ENCODE measurements around the gene DLGAP4. TPM values are rescaled to one million over a fixed set of nuclear protein-coding genes. Genes with fewer than 3 reads are reported as not detected.

DLGAP4 gene
- total RNA-seq, 1 donor from 2014 or later = 31.5 TPM

DNA sequence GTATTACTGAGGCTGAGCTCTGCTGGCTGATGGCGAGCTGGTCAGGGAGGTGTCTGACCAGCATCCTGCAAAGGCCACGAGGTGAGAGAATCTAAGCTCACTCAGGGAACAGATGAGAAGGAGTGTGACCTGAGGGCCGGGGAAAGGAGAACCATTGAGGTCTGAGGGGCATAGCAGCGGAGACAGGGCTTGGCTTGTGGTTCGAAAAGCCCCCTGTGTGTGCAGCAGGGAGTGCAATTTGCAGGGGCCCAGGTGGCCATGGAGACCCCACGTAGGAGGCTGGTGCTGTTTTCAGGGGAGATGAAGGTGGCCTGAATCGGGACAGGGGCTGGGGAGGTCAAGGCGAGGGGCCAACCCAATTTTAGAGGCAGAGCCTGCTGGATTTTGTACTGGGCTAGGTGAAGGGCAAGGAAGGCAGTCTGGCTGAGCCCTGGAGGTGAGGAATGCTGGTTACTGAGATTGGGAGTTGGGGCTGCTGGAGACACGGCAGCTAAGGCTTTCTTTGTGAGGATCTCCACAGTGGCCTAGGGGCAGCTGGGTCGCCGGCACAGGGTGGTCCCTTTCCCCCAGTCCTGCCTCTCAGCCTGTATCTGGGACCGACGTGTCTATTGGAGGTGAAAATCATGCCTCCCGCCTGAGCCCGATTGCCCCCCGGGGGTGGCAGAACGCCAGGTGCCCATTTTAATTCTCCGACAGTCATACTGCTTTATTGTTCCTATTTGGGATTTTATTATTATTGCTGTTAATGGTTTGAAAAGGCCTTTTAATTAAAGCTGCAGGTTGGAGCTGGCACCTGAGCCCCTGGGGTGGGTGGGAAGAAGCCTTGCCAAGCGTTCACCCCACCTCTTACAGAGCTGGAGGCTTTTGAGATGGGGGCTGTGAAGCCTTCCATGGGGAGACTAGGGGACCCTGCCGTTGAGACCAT is 28.4 kb downstream of the DLGAP4 start:
- ATAC-seq = no peak

- ATAC-seq = no peak
Observed at GRCh38 chr20:36335206-36335870, 29.2 kb downstream of the DLGAP4 start.

DNA sequence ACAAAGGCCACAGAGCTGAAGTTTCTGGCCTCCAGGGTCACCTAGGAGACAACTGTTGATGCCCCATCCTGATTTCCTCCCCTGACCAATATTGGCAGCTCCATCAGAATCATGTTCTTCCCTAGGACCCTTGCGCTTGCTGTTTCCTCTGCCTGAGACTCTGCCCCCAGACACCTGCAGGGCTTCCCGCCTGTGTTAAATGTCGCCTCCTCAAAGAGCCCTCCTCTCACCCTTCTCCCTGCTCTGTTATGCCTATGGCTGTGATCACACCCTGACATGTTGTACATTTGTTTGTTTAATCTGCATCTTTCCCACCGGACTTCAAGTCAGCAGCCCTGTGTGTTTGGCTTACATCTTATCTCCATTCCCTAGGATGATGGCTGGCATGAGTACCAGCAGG is 30.1 kb downstream of the DLGAP4 start:
- ATAC-seq = no peak

DNA sequence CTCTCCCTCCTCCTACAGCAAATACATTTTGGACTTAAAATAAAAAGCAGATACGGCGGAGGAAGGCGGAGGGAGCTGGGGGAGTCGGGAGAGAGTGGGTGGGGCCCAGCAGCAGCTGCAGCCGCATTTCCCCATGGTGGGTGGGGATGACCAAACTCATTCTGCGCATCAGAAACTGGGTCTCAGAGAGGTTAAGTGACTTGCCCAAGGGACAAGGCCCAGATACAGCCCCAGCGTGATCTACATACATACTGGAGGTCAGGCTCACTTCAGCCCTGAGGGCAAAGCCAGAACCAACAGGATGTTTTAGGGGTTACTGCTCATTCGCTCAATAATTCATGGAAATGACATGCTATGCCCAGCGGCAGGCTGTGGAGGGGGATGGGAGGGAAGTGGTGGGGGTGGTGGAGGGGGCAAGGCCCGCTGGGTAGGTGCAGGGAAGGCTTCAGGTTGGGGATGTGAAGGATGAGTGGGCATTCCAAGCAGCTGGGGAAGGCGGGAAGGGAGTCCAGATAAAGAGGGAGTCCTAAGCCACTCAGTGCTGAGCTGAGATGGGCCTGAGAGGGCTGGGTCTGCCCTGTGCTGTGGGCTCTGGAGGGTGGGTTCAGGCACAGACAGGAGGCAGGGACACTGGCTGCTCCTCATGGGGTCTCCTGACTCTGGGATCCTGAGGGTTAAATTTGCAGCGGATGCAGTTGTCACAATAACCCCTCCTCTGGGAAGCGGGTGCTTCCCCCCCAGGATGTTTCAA is 31.0 kb downstream of the DLGAP4 start:
- no peak for ATAC-seq

GRCh38 chr20:36337886-36338285 is 31.7 kb downstream of the DLGAP4 start:
- no peak for ATAC-seq

- no peak for ATAC-seq
Observed at GRCh38 chr20:36339646-36340592, 33.8 kb downstream of the DLGAP4 start.

DNA sequence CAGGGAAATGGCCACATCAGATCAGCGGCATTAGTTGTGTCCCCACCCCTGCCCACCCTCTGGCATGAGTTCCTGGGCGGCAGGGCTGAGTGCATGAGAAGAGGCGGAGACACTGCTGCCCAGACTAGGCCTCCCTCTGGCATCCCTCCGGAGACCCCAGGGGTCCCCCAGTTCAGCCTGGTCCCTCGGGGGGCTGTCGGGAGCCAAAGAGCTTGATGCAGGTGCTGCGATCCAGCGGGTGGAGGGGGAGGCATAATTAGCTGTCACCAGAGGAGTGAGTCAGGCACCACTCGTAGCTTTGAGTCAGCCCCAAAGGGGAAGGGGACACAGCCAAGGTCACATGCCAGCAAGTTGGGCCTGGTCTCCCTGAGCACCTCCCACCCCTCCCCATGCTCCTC is 34.5 kb downstream of the DLGAP4 start:
- ATAC-seq = no peak

- no peak for ATAC-seq
Observed at GRCh38 chr20:36341331-36342020, 35.3 kb downstream of the DLGAP4 start.

DNA sequence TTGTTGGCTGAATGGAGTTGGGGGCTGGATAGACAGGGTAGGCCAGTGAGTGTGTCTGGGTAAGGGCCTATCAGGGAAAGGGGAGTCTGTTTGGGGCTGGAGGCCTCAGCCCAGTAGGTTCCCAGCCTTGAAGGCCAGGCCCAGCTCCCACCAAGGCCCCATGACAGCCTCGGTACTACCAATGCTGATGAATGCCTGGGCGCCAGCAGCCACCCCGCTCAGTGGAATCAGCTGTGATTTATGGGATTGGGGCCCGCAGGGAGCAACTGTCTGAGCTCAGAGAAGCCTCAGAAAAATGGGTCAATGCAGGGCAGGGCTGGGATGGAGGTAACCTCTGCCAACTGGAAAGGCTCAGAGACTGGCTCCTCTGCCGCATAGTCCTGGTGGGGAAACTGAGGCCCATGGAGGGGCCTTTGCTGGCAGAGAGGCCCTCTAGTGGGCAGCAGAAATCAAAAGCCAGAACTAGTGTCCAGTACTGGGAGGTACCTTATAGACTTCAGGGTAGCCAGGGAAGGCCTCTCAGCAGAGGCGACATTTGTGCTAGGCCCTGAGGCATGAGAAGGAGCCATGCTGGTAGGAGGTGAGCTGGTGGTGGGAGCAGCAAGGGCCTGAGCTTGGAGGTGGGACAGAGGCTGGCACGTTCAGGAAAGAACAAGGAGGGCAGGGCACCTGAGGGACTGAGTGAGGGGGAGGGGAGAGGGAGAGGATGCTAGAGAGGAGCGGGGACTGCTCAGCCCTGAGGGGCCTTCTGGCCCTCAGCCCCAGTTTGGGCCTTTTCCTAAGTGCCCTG is 36.4 kb downstream of the DLGAP4 start:
- no peak for ATAC-seq

- ATAC-seq = no peak
Observed at GRCh38 chr20:36343641-36344040, 37.5 kb downstream of the DLGAP4 start.

DNA sequence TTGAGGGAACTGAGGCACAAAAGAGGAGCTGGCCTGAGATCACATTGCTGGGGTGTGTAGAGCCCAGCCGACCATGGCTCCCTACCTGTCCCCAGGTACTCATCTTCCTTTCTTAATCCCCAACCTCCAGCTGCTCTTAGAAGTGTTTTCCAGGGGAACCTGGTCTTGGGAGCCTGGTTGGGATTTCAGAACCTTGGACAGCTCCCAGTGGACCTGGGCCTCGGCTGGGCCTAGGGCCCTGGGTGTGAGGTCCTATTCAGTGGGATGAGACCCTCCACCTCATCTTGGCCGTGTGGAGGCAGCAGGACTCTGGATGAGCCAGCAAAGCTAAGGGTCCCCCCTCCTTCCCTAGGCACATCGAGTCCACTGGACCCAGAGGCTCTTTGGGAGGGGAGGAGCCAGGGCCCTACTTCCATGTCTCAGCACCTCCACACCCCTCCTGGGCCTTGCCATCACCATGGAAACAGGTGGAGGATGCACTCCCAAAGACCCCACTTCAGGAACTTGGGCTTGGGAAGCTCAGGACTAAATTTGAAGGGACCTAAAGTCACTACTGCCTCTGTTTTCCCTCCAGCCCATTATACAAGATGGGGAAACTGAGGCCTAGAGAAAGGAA is 38.5 kb downstream of the DLGAP4 start:
- ATAC-seq = peak; percentile 51

DNA sequence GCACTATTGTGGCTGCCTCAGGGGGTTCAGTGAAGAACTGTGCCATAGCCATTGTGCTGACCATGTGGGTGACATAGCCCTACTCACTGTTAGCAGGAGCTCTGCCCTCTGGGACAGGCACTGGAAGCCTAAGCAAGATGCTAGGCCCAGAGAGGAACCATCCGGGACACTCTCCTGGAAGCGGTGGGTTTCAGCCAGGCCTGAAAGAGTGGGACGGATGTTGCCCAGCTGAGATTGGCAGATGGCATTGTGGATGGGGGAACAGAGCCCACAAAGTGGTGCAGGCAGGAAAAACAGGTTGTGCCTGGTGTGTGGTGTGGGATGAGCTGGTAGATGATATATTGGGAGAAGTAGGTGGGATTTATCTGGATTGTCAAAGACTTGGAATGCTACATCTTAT is 40.1 kb downstream of the DLGAP4 start:
- no peak for ATAC-seq

- no peak for ATAC-seq
Observed at GRCh38 chr20:36349384-36350170, 43.4 kb downstream of the DLGAP4 start.

DNA sequence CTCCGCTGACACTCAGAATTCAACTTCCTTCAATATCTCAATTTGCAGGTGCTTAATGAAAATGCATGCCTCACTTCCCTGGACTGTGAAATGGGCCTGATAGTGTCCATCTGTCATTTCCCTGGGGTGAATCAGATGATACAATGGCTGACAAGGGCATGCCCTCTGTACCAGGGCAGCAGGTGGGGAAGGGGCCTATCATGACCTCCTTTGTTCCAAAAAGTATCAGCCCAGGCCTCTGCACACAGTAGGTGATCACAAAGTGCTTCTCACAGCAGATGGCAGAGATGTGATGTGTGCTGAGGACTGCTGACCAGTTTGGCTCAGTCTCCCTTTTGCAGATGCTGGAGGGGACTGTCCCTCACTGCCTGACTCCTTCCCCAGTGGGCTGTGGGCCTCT is 44.3 kb downstream of the DLGAP4 start:
- no peak for ATAC-seq

- ATAC-seq = peak; percentile 15
Observed at GRCh38 chr20:36351937-36352336, 45.8 kb downstream of the DLGAP4 start.

DNA sequence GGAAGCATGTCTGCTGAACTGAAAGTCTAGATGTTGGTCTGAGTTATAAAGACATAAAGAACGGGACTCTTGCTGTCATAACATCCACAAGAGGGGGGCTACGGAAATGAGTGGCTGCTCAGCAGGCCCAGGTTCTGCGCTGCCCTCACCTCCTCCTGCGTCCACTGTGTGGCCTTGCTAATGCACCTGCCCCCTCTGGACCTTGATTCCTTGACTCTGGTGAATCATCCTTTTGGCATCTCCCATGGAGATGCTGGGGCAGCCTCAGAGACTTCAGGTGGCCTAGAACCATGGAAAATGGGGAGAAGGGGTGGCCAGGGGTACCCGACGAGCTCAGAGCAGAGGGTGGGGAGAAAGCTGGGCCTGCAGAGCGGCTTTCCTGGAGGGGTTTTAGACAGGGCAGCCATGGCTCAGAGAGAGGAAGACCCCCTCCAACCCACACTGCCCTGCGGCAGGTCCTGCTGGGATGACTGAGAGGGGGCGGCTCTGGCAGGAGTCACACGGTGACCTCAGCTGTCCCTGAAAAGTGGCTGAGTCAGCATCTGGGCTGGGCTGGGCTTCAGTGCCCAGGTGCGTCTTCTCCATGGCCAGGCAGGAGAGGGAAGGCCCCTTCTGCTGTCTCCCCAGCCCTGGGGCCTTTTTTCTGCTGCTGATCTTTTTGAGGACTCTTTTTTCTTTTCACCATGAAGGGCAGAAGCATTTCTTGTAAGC is 46.9 kb downstream of the DLGAP4 start:
- ATAC-seq = no peak

GRCh38 chr20:36353740-36354139 is 47.6 kb downstream of the DLGAP4 start:
- no peak for ATAC-seq

- no peak for ATAC-seq
Observed at GRCh38 chr20:36355469-36356171, 49.5 kb downstream of the DLGAP4 start.

All from esophagus mucosa (tissue), 1 donor.